Cardiac ventricle fibroblast (primary cell): ENCODE results near the gene RHEX. TPM values are rescaled to one million over a fixed set of nuclear protein-coding genes. Genes with fewer than 3 reads are reported as not detected.

Experiments used
- total RNA-seq: library from RNA; depleted of rRNA; stranded (reverse); fragments of >200 nt; gene quantifications from 2 replicates; pipeline ENCODE4 v1.2.3, GENCODE V29; 2015

The RHEX gene, protein sequence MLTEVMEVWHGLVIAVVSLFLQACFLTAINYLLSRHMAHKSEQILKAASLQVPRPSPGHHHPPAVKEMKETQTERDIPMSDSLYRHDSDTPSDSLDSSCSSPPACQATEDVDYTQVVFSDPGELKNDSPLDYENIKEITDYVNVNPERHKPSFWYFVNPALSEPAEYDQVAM
- not detected in 2 replicates for total RNA-seq

DNA sequence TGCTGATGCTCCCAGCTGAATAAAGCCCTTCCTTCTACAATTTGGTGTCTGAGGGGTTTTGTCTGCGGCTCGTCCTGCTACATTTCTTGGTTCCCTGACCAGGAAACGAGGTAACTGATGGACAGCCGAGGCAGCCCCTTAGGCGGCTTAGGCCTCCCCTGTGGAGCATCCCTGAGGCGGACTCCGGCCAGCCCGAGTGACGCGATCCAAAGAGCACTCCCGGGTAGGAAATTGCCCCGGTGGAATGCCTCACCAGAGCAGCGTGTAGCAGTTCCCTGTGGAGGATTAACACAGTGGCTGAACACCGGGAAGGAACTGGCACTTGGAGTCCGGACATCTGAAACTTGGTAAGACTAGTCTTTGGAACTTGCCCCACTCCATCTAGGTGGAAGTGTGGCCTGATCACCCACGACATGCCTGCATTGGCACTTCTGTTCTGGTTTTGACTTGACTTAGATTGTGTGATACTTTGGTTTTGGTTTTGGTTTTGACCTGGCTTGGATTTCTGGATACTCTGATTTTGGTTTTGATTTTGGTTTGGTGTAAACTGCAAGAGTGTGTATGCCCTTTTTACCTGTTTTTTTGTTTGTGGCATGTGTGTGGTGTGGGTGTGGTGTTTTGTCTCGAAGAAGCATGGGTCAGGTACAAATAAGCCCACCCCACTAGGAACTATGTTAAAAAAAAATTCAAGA lies at the start of gene RHEX:
Gene RHEX, plus strand, starts transcription at position 255 of the 692 bp plus-strand sequence. CDS start 44,656 bp downstream, outside the sequence.

DNA sequence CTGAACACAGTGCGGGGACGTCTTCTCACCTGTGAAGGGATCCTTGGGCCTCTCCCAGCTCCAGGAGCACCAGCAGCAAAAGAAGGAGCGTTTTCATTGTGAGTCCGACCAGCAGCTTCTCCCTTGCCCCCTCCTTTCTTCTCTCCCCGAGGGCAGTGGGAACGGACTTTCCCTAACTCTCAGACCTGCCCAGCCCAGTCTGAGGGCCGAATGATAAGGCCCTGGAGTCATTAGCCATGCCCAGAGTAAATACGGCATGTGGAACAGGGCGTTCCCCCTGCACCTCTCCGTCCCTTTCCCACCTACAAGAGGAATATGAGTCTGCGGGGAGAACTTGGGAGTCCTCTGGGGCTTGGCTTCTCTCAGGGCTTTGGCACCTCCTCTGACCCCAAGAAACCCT lies 29.3 kb upstream of the RHEX start, which contains the start of gene CTSE:
Gene CTSE, minus strand, starts transcription at position 201 of the 400 bp plus-strand sequence. Its CDS starts 104 bp downstream, at position 97.

DNA sequence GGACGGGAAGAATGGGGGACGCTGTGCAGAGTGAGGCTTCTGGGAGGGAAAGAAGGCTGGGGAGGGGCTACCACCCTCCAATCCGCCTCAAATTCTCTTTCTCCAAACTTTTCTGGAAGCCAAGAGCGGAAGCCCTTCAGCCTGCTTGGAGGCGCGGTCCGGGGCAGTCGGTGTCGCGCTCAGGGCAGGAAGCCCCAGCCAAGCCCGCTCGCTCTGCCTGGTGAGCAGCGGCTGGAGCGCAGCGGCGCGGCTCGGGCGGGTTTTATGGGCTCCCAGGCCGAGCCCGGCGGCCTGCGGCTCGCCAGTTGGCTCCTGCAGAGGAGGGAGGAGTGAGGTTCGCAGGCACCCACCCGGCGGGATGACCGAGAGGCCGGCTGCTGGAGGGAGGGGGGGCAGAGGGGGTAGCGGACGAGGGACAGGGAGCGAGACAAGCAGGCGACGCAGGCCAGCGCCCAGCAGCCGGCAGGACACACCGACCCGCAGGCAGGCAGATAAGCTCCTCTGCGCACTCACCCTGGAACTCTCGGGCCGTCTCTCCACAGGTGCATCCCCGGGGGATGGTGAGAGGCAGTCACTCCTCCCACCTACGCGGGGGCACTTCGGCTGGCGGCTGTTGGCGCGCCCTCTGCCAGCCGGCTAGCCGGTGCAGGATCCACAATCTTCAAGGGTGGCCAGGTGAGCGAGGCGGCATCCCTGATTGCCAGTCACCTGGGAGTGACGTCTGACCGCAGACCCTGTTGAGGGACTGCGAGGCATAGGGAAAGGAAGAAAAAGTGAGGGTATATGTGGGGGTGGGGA lies 64.4 kb downstream of the RHEX start, which contains the start of gene AVPR1B:
Gene AVPR1B, minus strand, starts transcription at position 238 of the 798 bp plus-strand sequence. CDS start 498 bp downstream, outside the sequence.

Other genes starting within 250 kb of the RHEX start
- gene SLC41A1, start 240.0 kb upstream of the RHEX start, total RNA-seq: 20.7 and 23.2 TPM in 2 replicates
- gene PM20D1, start 203.0 kb upstream of the RHEX start, total RNA-seq: not detected in 2 replicates
- not detected in 2 replicates for gene SLC26A9, start 109.7 kb upstream of the RHEX start, total RNA-seq
- gene RAB7B, start 49.8 kb upstream of the RHEX start, total RNA-seq: 5.2 and 6.2 TPM in 2 replicates
- gene CTSE, start 29.3 kb upstream of the RHEX start, total RNA-seq: not detected in 2 replicates
- not detected in 2 replicates for gene AVPR1B, start 64.2 kb downstream of the RHEX start, total RNA-seq
- 0.98 and 2.3 TPM in 2 replicates for gene FAM72A, start 149.7 kb downstream of the RHEX start, total RNA-seq
- gene SRGAP2, start 150.4 kb downstream of the RHEX start, total RNA-seq: 34.2 and 35.8 TPM in 2 replicates